Stromal cell of bone marrow (primary cell): ENCODE results near the gene GHITM.
"Not testable (repeated sequence)": the region's sequence is repeated elsewhere in the genome, so short reads cannot be mapped to it uniquely, and the experiment has no call there.

Experiments used
- DNase-seq: peaks from one replicate; pipeline ENCODE4 v3.0.0-alpha.2; 2012; ENCODE audit warnings: low read depth

The GHITM gene

DNA sequence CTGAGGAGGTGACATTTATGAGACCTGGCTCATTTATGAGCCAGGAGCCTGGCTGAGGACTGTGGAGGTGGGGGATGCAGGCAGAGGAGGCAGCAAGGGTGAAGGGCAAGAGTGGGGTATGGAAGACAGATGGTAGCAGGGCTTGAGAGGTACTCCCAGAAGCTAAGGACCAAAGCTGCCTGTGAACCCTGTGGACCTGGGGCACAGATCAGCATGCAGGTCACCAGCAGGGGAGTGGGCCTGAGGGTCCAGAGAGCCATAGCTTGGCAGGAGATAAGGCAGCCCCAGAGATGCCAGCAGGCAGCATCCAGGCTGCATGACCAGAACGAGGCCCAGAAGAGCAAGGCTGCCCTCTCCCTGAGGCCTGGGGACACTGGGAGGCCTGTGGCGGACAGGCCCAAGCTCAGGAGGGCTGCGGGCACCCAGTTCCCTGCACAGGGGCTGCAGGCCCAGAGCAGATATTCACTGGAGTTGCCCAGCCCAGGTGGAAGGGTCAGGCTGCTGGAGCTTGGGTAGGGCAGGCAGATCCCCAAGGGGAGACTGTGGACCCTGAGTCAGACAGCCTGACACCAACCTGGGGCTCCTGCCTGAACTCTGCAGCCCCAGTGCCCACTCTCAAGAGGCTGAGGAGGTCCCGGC lies 37.6 kb downstream of the GHITM start:
- DNase-seq: no peak

DNA sequence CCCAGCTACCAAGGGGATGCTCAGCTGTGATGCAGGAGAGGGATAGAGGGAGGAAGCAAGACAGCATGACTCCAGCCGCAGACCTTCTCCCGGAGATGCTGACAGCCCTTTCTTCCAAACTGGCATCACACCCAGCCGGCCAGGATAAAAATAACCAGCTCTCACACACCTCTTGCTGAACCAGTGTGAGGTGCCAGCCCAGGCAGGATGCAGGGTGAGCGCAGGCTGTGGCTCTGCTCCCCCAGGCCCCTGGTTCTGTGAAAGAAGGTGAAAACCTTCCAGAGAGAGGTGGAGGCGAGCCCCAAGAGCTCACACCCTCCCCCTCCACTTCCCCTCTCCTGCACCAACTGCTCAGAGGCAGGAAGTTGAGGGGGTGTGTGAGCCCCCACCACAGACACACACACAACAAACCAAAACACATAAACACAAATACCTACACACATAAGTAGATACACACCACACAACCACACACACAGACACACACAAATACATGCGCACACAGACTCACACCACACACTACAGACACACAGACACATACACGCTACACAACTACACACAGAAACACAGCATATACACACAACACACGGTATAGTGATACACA lies 38.3 kb downstream of the GHITM start:
- DNase-seq: no peak

- no peak for DNase-seq
Observed at GRCh38 chr10:84178160-84178609, 38.9 kb downstream of the GHITM start.

- DNase-seq: peak; percentile 34
Observed at GRCh38 chr10:84179059-84179710, 39.9 kb downstream of the GHITM start.

DNA sequence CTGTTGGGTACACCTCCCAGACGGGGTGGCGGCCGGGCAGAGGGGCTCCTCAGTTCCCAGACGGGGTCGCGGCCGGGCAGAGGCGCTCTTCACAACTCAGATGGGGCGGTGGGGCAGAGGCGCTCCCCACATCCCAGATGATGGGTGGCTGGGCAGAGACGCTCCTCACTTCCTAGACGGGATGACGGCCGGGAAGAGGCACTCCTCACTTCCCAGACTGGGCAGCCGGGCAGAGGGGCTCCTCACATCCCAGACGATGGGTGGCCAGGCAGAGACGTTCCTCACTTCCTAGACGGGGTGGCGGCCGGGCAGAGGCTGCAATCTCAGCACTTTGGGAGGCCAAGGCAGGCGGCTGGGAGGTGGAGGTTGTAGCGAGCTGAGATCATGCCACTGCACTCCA lies 41.1 kb downstream of the GHITM start:
- DNase-seq: not testable (repeated sequence)

GRCh38 chr10:84181631-84182030 lies 42.3 kb downstream of the GHITM start:
- no peak for DNase-seq

- DNase-seq: no peak
Observed at GRCh38 chr10:84184517-84184916, 45.2 kb downstream of the GHITM start.

DNA sequence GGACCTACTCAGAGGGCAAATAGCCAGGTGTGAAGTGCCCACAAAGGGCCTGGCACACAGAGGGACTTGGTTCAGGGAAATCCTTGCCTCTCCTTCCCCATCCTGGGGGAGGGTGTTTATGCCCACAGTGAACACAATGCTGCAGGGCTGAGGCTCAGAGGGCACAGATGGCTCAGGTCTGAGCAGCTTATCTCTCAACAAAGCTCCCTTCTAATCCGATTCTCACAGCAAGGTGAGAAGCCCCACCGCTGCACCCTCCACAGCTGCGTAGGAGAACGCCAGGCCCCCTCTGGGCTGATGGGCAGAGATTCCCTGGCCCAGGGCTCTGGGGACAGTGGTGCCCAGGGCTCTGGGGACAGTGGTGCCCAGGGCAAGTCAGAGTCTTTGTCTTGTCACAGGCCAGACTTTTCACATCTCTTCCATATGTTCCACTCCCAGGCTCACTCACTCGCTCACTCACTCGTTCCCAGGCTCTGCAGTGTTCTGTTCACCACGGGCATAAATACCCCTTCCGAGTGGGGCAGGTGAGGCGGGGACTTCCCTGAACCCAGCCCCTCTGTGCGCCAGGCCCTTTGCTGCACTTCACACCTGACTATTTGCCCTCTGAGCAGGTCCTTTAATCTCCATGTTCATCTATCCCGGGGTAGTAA lies 46.3 kb downstream of the GHITM start:
- no peak for DNase-seq

DNA sequence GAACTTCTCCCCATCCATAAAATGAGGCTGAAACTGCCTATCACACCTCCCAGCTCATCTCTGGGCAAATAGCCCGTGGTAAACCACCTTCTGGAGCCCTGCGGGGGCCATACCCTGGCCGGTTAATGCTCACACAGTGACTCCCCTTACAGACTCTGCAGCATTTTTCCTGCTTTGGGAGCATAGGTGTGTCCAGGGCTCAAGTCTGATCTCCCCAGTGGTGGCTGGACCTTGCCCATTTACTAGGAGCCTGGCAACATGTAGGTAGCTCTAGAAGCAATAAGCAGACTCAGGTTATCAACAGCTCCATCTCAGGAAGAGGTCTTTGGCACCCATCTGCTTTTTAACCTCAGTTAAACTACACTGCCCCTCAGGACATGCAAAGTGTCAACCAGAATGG lies 49.5 kb downstream of the GHITM start:
- DNase-seq: no peak

- no peak for DNase-seq
Observed at GRCh38 chr10:84190621-84191020, 51.3 kb downstream of the GHITM start.

DNA sequence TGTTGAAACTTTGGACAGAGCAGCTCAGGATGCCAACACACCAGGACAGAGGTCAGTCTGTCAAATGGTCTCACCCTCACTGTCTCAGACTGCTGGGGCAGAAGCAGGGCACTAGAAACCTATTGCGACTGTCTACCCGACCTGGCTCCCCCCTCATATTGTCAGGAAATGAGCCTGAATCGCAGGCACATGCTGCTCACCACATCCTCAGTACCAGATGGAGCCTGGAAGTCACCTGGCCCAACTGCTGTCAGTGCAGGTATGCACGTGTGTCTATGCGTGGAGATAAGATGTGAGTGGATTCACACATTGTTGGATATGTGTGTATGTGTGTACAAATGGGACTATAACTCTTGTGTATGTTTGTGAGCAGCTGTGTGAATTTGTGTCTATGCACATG lies 51.8 kb downstream of the GHITM start:
- no peak for DNase-seq

- DNase-seq: no peak
Observed at GRCh38 chr10:84193327-84193726, 54.0 kb downstream of the GHITM start.

DNA sequence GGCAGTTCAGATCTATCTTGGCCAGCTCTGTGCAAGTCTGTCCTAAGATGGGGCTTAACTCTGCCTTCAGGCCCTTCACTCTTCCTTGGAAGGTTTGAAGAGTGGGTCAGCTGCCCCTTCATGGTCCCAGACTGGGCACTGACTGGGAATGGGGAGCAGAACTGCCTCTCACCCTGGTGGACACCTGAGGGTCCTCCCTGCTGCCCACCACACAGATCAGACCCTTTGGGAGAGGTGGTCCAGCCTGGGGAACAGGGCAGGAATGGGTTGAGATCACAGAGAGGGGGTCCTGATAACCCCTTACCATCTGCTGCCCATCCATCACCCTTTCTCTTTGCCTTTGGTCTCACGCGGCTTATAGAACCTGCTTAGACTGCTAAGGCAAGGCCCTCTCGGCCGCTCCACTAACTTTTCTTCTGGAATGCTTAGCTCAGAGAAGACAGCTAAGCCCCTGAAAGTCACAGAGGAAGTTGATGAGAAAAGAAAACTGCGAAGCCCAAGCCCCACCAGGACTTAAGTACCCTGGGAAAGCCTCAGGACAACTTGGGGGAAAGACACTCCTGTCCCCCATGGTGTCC lies 54.6 kb downstream of the GHITM start:
- no peak for DNase-seq

- no peak for DNase-seq
Observed at GRCh38 chr10:84194424-84195043, 55.2 kb downstream of the GHITM start, which contains the start of gene CDHR1. CDHR1 (plus strand) TSS chr10:84194537; CDS start chr10:84194761, 224 bp downstream.

DNA sequence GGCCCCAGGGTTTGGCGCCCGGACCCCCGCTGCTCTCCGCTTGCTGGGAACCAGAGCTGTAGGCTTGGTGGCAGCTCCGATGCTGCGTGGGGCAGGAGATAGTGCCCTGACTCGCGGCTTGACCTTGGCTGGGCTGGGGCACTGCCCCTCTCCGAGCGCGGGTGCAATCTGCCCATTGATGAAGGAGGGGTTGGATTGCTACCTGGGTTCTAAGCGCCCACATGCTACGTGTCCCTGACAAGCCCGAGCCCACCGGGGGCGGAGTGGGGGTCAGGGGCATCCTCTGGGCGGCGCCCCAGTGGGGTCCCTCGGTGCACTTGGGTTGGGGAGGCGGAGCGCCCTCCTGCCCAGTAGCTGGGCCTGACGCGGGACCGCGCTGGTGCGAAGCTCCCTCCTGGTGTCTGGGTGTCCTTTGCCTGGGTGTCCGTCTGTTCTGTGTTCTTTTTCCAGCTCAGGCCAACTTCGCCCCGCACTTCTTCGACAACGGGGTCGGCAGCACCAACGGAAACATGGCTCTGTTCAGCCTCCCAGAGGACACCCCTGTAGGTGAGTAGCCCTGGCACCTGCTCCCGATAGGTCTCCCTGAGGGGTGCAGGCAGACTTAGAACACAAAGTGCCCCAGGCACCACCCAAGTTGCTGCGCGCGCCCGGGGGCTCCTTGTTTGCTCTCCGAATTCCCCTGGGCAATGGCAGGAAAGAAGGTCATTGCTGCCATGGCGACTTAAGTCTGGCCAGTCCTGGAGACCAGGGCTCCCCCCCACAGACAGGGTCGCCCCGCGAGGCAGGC lies 55.9 kb downstream of the GHITM start:
- no peak for DNase-seq

- DNase-seq: no peak
Observed at GRCh38 chr10:84196083-84196482, 56.8 kb downstream of the GHITM start.

DNA sequence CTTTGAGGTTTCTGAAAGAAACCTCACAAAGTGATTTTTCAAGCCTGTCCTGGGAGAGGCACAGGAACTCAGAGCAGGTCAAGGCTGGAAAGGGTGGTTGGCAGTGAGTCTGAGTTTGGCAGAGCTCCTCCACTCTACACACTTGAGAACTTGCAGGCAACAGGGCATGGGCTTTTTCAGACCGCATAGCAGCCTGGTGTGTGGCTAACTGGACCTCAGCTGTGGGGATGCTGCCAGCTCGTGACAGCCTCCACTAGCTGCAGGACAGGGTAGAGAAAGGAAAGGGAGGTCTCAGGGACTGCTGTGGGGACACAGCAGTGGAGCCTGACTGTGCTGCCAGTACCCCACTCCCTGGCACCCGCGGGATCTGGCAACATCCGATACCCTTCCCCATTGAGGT lies 57.6 kb downstream of the GHITM start:
- no peak for DNase-seq

- DNase-seq: no peak
Observed at GRCh38 chr10:84197643-84198042, 58.3 kb downstream of the GHITM start.

- no peak for DNase-seq
Observed at GRCh38 chr10:84198206-84198915, 59.1 kb downstream of the GHITM start.

DNA sequence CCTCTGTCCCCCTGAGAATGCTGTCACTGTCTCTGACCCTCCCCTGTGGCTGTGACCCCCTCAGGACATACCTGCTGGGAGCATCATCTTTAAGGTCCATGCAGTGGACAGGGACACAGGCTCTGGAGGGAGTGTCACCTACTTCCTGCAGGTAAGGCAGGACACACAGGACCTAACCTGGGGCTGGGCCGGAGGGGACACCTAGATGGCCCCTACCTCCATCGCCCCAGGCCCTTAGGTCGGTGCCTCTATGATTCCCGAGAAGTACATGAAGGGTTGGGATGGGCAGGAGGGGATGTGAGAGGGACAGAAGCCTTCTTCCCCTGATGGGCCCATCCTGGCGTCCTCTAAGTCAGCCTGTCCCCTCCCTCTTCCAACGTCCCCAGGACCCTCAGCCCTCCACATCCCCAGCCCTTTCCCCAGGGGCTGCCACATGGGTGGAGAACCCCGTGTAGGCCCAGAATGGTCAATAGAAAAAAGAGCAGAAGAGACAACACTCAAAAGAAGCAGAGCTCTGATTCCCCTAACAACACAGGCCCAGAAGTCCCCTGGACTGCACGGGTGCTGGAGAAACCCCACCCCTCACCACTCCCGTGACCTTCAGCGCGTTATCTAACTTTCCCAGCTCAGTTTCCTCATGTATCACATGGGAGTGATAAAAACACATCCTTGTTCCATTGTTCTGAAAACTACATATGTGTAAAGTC lies 61.4 kb downstream of the GHITM start:
- DNase-seq: no peak
